Panc1 (cell line): ENCODE measurements around the gene ZFYVE28. TPM values are rescaled to one million over a fixed set of nuclear protein-coding genes. Genes with fewer than 3 reads are reported as not detected.

Experiments
- ATAC-seq: fragments of 200-7000 bp; cut with Tn5 transposase; 2 replicates; pipeline ENCODE4 v1.9.1; 2020; ENCODE audit warnings: mild to moderate bottlenecking, moderate library complexity
- BruUV-seq: library from RNA; stranded (reverse); fragments of 400-500 nt; replicated peaks from 2 replicates; lab custom pipeline; 2021; lab: Mats Ljungman, UMichigan
- CTCF ChIA-PET: fragments of 300-600 bp; sonication (Branson Sonifier 250); formaldehyde crosslinking; loops from one replicate; lab custom pipeline; 2022; ENCODE audit warnings: antibody characterized with exemption; lab: Charles Lee
- POLR2A ChIA-PET: fragments of 300-600 bp; sonication (Branson Sonifier 250); formaldehyde crosslinking; loops from one replicate; lab custom pipeline; 2022; ENCODE audit warnings: antibody characterized with exemption; lab: Charles Lee
- DNase-seq: peaks from one replicate; pipeline ENCODE4 v3.0.0-alpha.2; 2010; ENCODE audit warnings: low read depth, low spot score
- H3K27ac ChIP-seq: 2 replicates; pipeline ENCODE4 v1.5.1; 2011; ENCODE audit warnings: mild to moderate bottlenecking, low read length, inconsistent platforms
- H3K27me3 ChIP-seq: fragments of 200-500 bp; sonication (Bioruptor generic); 2 replicates; pipeline ENCODE4 v1.6.0; 2014; ENCODE audit warnings: low read length, inconsistent platforms; ENCODE audit not compliant: control insufficient read depth, insufficient read depth
- H3K36me3 ChIP-seq: fragments of 200-500 bp; sonication (Bioruptor generic); 2 replicates; pipeline ENCODE4 v1.5.1; 2014; ENCODE audit warnings: inconsistent platforms, mild to moderate bottlenecking, low read length, moderate library complexity; ENCODE audit not compliant: control insufficient read depth, insufficient read depth
- H3K4me1 ChIP-seq: 2 replicates; pipeline ENCODE4 v1.5.1; 2011; ENCODE audit warnings: inconsistent platforms, mild to moderate bottlenecking, low read length, moderate library complexity; ENCODE audit not compliant: control insufficient read depth, insufficient read depth
- H3K4me3 ChIP-seq, 2 experiments: 2 replicates each; pipeline ENCODE4 v1.5.1; 2011 to 2012; ENCODE audit warnings: low read depth in 2 of 2, low read length in 2 of 2, mild to moderate bottlenecking in 2 of 2, inconsistent platforms in 1 of 2, moderate library complexity in 1 of 2
- H3K9me3 ChIP-seq: fragments of 200-500 bp; sonication (Bioruptor generic); 2 replicates; pipeline ENCODE4 v1.5.1; 2014; ENCODE audit warnings: low read depth, mild to moderate bottlenecking, inconsistent platforms, low read length, moderate library complexity; ENCODE audit not compliant: control insufficient read depth, insufficient read depth
- CTCF ChIP-seq: fragments of 450-650 bp; IDR thresholded peaks from 2 replicates; pipeline ENCODE4 v1.5.1; 2017; ENCODE audit warnings: mild to moderate bottlenecking
- POLR2AphosphoS5 ChIP-seq: IDR thresholded peaks from 2 replicates; pipeline ENCODE4 v1.6.1; 2012; ENCODE audit warnings: mild to moderate bottlenecking, low read depth, low read length, moderate library complexity
- REST ChIP-seq, 2 experiments: IDR thresholded peaks; 2 replicates each; pipeline ENCODE4 v1.6.1; 2011 to 2012; ENCODE audit warnings: low read depth in 2 of 2, control low read depth in 1 of 2, low read length in 1 of 2, mild to moderate bottlenecking in 1 of 2, moderate library complexity in 1 of 2; ENCODE audit not compliant: insufficient read depth in 1 of 2
- SIN3A ChIP-seq: IDR thresholded peaks from 2 replicates; pipeline ENCODE4 v1.6.1; 2012; ENCODE audit warnings: low read depth, mild to moderate bottlenecking, low read length, moderate library complexity, borderline replicate concordance; ENCODE audit not compliant: insufficient read depth
- TCF7L2 ChIP-seq: IDR thresholded peaks from 2 replicates; pipeline ENCODE4 v1.6.1; 2011; ENCODE audit warnings: mild to moderate bottlenecking, low read depth, low read length, inconsistent platforms
- in situ Hi-C: cut with HindIII; loops from 2 replicates; pipeline ENCODE4 v1.10.0; 2016; ENCODE audit warnings: low sequenced_read_pairs, low pct_unique_long_range_greater_than_20kb
- intact Hi-C: fragments of 100-400 bp; cut with micrococcal nuclease; formaldehyde crosslinking; loops from one replicate; pipeline ENCODE4 v1.10.0; 2022; ENCODE audit not compliant: unreplicated experiment
- total RNA-seq: library from RNA; stranded (reverse); gene quantifications from one replicate; pipeline ENCODE4 v1.2.1, GENCODE V29; 2021; ENCODE audit not compliant: unreplicated experiment

The ZFYVE28 gene
- total RNA-seq, 1 experiment from 2014 or later: 11.9 TPM

DNA sequence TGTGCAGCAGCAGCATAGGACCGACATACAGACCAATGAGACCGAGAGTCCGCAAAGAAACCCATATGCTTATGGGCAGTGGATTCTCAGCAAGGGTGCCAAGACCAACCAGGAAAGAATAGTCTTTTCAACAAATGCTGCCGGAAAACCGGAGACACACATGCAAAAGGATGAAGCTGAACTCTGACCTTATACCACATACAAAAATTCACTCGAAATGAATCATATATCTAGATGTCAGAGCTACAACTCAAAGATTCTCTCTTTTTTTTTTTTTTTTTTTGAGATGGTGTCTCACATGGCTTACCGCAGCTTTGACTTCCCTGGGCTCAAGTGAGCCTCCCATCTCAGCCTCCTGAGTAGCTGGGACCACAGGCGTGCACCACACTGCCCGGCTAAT lies 140.5 kb downstream of the ZFYVE28 start:
- ChIA-PET POLR2A (no interaction called here), CTCF (no interaction called here)
- no peaks in the 10 kb centered on the region for H3K9me3 ChIP-seq
- intact Hi-C loops (no loop called here), in situ Hi-C loops (no loop called here)
- BruUV-seq: no TSS peak
- H3K4me1 ChIP-seq: no peaks in the 10 kb centered on the region
- H3K36me3 ChIP-seq: no peaks in the 10 kb centered on the region
- no peak for DNase-seq
- TF ChIP-seq REST (IDR thresholded peaks at IDR 0.05; ENCODE audit: insufficient read depth in 1 of 2, low read depth in 2 of 2, low read length in 1 of 2) (no peak), POLR2AphosphoS5 (no peak), TCF7L2 (no peak), SIN3A (no peak), CTCF (no peak)
- no peak overlapping the region for H3K27ac ChIP-seq
- H3K27me3 ChIP-seq: no peaks in the 10 kb centered on the region
- ATAC-seq: no peak
- H3K4me3 ChIP-seq: no peak overlapping the region

GRCh38 chr4:2276581-2277325 lies 141.7 kb downstream of the ZFYVE28 start:
- no peaks in the 10 kb centered on the region for H3K36me3 ChIP-seq
- no TSS peak for BruUV-seq
- ChIA-PET POLR2A (no interaction called here), CTCF (no interaction called here)
- no peak for TF ChIP-seq SIN3A
- no peak for TF ChIP-seq TCF7L2
- TF ChIP-seq POLR2AphosphoS5: no peak
- no peak for TF ChIP-seq CTCF
- no peak for TF ChIP-seq REST (IDR thresholded peaks at IDR 0.05; ENCODE audit: insufficient read depth in 1 of 2, low read depth in 2 of 2, low read length in 1 of 2)
- H3K9me3 ChIP-seq: no peaks in the 10 kb centered on the region
- H3K4me1 ChIP-seq: no peaks in the 10 kb centered on the region
- no peak for DNase-seq
- no peak overlapping the region for H3K4me3 ChIP-seq
- no peak overlapping the region for H3K27ac ChIP-seq
- no peak for ATAC-seq
- H3K27me3 ChIP-seq: no peaks in the 10 kb centered on the region
- intact Hi-C loops: no loop called here
- in situ Hi-C loops: no loop called here
